Activated naive CD4-positive, alpha-beta T cell treated with anti-CD3 and anti-CD28 coated beads, Interleukin-2, amount 50 U/mL, for 72 hours (primary cell): ENCODE data around the gene CACNA2D1. TPM values are rescaled to one million over a fixed set of nuclear protein-coding genes. Genes with fewer than 3 reads are reported as not detected.

Experiments
- ATAC-seq, 2 donors: fragments of 150-1000 bp; cut with Tn5 transposase; 2 replicates each; pipeline ENCODE4 v1.10.0; 2021; ENCODE audit warnings: mild to moderate bottlenecking in 2 of 2, moderate library complexity in 2 of 2
- DNase-seq, 2 donors: peaks; one replicate each; pipeline ENCODE4 v3.0.0; 2021 to 2022; ENCODE audit warnings: low spot score in 2 of 2
- H3K27ac Mint-ChIP-seq, 2 donors: one replicate each; pipeline ENCODE4 v1.8.0; 2022; ENCODE audit warnings: mild to moderate bottlenecking in 2 of 2, mixed read lengths in 2 of 2
- H3K36me3 Mint-ChIP-seq, 2 donors: one replicate each; pipeline ENCODE4 v1.8.0; 2022; ENCODE audit warnings: mixed read lengths in 2 of 2
- H3K9me3 Mint-ChIP-seq, 2 donors: one replicate each; pipeline ENCODE4 v1.8.0; 2022; ENCODE audit warnings: mixed read lengths in 2 of 2
- total RNA-seq, 2 donors: library from RNA; stranded (reverse); gene quantifications; one replicate each; pipeline ENCODE4 v1.2.3, GENCODE V29; 2022

The CACNA2D1 gene
- total RNA-seq, 2 donors from 2014 or later, result not detected

GRCh38 chr7:81934596-81935301, 508.8 kb downstream of the CACNA2D1 start:
- DNase-seq (no peak), ATAC-seq (no peak)
- no peak overlapping the region for H3K27ac Mint-ChIP-seq
- H3K36me3 Mint-ChIP-seq, result no peaks in the 10 kb centered on the region
- H3K9me3 Mint-ChIP-seq, result peaks cover 4 to 8% of the 10 kb centered on the region in 2 donors

- Mint-ChIP-seq H3K36me3 (no peaks in the 10 kb centered on the region), H3K9me3 (peaks cover 4 to 6% of the 10 kb centered on the region in 2 donors), H3K27ac (no peak overlapping the region)
- ATAC-seq, result no peak
- DNase-seq, result no peak
Measured at GRCh38 chr7:81932936-81933335, 510.6 kb downstream of the CACNA2D1 start.

GRCh38 chr7:81929386-81929785, 514.2 kb downstream of the CACNA2D1 start:
- Mint-ChIP-seq H3K27ac (no peak overlapping the region), H3K9me3 (peaks cover 4 to 6% of the 10 kb centered on the region in 2 donors), H3K36me3 (no peaks in the 10 kb centered on the region)
- DNase-seq (no peak), ATAC-seq (no peak)

- H3K36me3 Mint-ChIP-seq, result no peaks in the 10 kb centered on the region
- H3K27ac Mint-ChIP-seq, result no peak overlapping the region
- no peak for DNase-seq
- peaks cover 9% of the 10 kb centered on the region in 2 donors for H3K9me3 Mint-ChIP-seq
- no peak for ATAC-seq
Measured at GRCh38 chr7:81926154-81926553, 517.4 kb downstream of the CACNA2D1 start.

- no peak for ATAC-seq
- Mint-ChIP-seq H3K36me3 (no peaks in the 10 kb centered on the region), H3K9me3 (peaks cover 4 to 6% of the 10 kb centered on the region in 2 donors), H3K27ac (no peak overlapping the region)
- no peak for DNase-seq
Measured at GRCh38 chr7:81925530-81925929, 518.0 kb downstream of the CACNA2D1 start.

- DNase-seq (no peak), ATAC-seq (no peak)
- Mint-ChIP-seq H3K36me3 (no peaks in the 10 kb centered on the region), H3K27ac (no peak overlapping the region), H3K9me3 (peaks cover 4 to 6% of the 10 kb centered on the region in 2 donors)
Measured at GRCh38 chr7:81924494-81924893, 519.1 kb downstream of the CACNA2D1 start.

GRCh38 chr7:81919494-81919893, 524.1 kb downstream of the CACNA2D1 start:
- no peak for ATAC-seq

GRCh38 chr7:81908220-81908619, 535.4 kb downstream of the CACNA2D1 start:
- no peaks in the 10 kb centered on the region for H3K36me3 Mint-ChIP-seq
- H3K27ac Mint-ChIP-seq, result no peak overlapping the region
- ATAC-seq, result no peak
- peaks cover 14 to 17% of the 10 kb centered on the region in 2 donors for H3K9me3 Mint-ChIP-seq
- no peak for DNase-seq

More at GRCh38 chr7:81919494-81919893, 524.1 kb downstream of the CACNA2D1 start:
- H3K27ac Mint-ChIP-seq, result no peak overlapping the region
- H3K36me3 Mint-ChIP-seq, result no peaks in the 10 kb centered on the region
- peaks cover 4 to 9% of the 10 kb centered on the region in 2 donors for H3K9me3 Mint-ChIP-seq
- DNase-seq, result no peak

- ATAC-seq (no peak), DNase-seq (no peak)
- Mint-ChIP-seq H3K27ac (no peak overlapping the region), H3K36me3 (no peaks in the 10 kb centered on the region), H3K9me3 (peaks cover 19 to 30% of the 10 kb centered on the region in 2 donors)
Measured at GRCh38 chr7:81903115-81903514, 540.5 kb downstream of the CACNA2D1 start.

GRCh38 chr7:81902536-81902935, 541.0 kb downstream of the CACNA2D1 start:
- Mint-ChIP-seq H3K27ac (no peak overlapping the region), H3K36me3 (no peaks in the 10 kb centered on the region), H3K9me3 (peaks cover 16 to 30% of the 10 kb centered on the region in 2 donors)
- ATAC-seq (no peak), DNase-seq (no peak)
